Islet precursor cell (in vitro differentiated cells): ENCODE measurements around the gene MPDZ.

Source experiments
- DNase-seq: peaks from one replicate; pipeline ENCODE4 v3.0.0-alpha.2; 2018

Gene MPDZ

GRCh38 chr9:13070612-13071595, 208.6 kb downstream of the MPDZ start:
- no peak for DNase-seq

- no peak for DNase-seq
Measured at GRCh38 chr9:13069498-13069897, 210.0 kb downstream of the MPDZ start.

GRCh38 chr9:13064676-13065075, 214.8 kb downstream of the MPDZ start:
- no peak for DNase-seq

GRCh38 chr9:13063880-13064459, 215.5 kb downstream of the MPDZ start:
- no peak for DNase-seq

- no peak for DNase-seq
Measured at GRCh38 chr9:13061390-13061789, 218.1 kb downstream of the MPDZ start.
